GM13976 (cell line): ENCODE data around the gene EXOC4.

ENCODE experiments used
- DNase-seq: peaks from one replicate; pipeline ENCODE4 v3.0.0; 2012; ENCODE audit warnings: low spot score
- in situ Hi-C: fragments of 300-500 bp; cut with MboI; formaldehyde crosslinking; loops from one replicate; pipeline ENCODE4 v1.12.0; 2022; ENCODE audit warnings: low sequenced_read_pairs, mixed read lengths, inconsistent platforms; ENCODE audit not compliant: unreplicated experiment
- TF ChIP-seq, protein P1 (sequence below): IDR thresholded peaks from 2 replicates; pipeline ENCODE4 v1.5.1; 2012; ENCODE audit warnings: borderline replicate concordance, mild to moderate bottlenecking; ENCODE audit not compliant: insufficient read depth; ENCODE audit errors: extremely low read depth, missing control alignments, control extremely low read depth

Gene EXOC4

DNA sequence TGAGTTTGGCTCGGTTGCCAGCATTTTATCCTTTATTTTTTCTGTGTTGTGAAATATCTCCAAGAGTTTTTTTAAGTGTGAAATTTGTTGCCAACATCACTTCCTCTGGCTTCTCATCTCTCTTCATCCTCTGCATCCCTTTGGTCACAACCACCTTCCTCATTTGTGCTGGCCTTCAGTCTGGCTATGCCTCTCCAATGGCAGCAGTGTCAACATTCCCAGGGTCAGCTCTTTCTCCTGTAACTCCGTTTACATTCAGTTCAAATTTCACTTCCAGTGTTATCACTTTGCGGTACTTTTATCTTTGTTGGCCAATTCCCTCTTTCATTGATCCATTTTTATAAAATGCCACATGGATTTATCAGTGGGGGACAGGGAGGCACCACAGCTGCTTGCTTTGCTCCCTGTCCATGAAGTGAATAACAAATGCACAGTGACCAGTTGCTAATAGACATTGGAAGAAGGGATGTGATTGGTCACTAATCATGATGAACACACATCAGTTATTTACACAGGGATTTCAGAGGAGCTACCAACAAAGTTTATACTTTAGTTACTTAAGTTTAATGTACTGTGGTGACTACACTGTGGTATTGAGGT, 562.8 kb downstream of the EXOC4 start:
- in situ Hi-C loops = no loop called here
- TF ChIP-seq, protein P1, sequence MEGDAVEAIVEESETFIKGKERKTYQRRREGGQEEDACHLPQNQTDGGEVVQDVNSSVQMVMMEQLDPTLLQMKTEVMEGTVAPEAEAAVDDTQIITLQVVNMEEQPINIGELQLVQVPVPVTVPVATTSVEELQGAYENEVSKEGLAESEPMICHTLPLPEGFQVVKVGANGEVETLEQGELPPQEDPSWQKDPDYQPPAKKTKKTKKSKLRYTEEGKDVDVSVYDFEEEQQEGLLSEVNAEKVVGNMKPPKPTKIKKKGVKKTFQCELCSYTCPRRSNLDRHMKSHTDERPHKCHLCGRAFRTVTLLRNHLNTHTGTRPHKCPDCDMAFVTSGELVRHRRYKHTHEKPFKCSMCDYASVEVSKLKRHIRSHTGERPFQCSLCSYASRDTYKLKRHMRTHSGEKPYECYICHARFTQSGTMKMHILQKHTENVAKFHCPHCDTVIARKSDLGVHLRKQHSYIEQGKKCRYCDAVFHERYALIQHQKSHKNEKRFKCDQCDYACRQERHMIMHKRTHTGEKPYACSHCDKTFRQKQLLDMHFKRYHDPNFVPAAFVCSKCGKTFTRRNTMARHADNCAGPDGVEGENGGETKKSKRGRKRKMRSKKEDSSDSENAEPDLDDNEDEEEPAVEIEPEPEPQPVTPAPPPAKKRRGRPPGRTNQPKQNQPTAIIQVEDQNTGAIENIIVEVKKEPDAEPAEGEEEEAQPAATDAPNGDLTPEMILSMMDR = no peak
- no peak for DNase-seq

DNA sequence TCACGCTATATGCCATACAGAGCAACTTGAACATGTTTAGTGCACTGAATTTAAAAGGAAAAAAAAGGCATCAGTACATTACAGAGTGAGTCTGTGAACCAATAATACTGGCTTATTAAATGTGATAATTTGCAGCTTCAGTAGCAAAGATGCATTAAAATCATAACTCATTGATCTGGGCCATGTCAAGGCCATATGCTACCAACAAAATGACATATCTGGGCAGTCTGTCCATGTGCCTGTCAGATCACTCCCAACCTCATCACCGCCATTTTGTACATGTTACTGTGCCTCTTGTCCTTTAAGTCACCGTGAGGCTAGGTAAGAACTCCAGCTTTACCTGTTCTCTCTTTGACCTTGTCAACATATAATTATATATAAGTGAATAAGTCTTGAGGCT, 566.8 kb downstream of the EXOC4 start:
- TF ChIP-seq, protein P1 = no peak
- in situ Hi-C loops = no loop called here
- no peak for DNase-seq

DNA sequence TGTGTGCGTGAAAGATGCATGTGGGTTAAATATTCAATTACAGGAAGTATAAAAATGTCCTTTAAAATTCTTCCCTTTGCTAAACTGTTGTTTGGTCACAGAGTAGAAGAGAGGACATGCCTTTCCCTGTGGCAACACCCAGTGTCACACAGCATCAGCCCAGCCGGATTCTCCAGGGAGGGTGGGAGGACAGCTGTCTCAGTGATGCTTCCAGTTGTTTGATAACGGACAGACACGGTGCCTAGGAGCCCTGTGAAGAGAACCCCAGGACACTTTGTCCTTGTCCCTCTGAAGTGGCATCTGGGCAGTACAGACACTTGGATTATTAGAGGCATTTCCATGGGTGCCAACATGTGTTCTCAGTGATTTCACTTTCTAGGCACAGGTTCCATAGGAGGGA, 567.7 kb downstream of the EXOC4 start:
- in situ Hi-C loops = no loop called here
- TF ChIP-seq, protein P1 = no peak

DNA sequence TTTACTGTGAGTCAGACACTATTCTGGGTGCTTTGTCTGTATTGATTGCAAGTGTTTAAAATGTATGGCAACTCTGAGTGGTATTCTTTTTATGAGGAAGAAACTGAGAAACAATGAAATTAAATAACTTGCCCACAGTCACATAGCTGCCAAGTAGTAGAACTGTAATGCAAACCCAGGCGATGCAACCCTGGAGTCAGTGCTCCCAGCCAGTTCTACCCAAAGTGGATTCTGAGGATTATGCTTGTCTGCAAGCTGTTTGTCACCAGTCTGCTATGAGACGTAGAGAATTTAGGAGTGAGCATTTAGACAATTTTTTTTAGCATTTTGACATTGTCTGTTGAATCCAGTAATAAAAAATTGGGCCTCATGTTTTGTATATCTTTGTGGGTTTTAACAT, 568.3 kb downstream of the EXOC4 start:
- in situ Hi-C loops = no loop called here
- DNase-seq = no peak
- TF ChIP-seq, protein P1 = no peak

More for the DNA sequence above, 567.7 kb downstream of the EXOC4 start:
- no peak for DNase-seq

DNA sequence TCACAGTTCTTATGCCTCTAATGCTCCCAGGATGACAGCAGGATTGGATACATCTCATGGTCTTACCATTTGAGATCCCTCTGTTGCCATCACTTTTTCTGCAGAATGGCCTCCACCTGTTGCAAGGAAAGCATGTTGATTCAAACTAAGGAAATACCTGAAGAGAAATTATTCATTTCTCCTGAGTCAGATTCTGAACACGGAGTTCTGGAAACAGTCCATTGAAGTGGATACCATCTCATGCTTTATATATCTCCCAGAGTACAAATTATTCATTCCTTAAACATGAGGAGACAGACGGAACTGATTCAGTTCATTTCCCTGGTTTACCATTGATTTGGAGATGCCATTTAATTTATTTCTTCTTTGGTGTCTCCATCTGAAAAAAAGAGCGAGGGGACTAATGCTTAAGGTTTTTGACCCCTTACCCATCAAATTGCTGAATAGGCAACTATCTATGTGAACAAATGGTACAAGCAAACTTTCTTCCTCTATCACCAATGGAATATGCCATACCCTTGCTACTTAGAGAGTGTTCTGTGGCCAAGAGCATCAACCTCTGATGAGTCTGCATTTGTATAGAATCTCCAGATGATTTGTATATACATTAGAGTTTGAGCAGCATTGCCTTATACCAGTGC, 569.2 kb downstream of the EXOC4 start:
- in situ Hi-C loops = no loop called here
- no peak for DNase-seq
- TF ChIP-seq, protein P1 = no peak

DNA sequence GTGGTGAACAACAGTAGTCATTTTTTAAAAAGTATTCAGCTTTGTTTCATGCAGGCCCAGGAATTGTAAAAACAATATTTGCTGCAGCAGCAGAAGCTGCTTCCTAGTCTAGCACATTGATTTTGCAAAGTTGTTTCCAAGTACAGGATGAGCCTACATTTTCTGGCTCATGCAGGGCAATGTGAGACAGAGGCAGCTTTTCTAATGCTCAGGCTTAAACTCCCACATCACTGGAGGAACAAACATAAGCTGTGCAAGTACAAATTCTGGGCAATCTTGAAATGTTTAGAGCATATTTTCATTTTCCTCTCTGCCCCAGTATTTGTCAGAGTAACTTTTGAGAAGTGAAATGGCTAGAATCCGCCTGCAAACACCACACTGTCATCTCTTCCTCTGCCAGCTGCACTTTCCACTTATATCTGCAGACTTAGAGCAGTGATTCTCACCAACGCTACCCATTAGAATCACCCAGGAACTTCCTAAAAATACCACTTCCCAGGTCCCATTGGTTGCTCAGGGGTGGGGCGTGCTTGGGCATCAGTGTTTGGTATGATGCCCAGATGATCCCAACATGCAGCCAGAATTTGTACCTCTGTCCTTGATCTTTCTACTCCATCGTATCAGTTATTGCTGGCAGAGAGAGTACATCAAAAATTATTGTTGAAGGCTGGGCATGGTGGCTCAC, 570.1 kb downstream of the EXOC4 start:
- DNase-seq = no peak
- in situ Hi-C loops = no loop called here
- TF ChIP-seq, protein P1 = no peak

DNA sequence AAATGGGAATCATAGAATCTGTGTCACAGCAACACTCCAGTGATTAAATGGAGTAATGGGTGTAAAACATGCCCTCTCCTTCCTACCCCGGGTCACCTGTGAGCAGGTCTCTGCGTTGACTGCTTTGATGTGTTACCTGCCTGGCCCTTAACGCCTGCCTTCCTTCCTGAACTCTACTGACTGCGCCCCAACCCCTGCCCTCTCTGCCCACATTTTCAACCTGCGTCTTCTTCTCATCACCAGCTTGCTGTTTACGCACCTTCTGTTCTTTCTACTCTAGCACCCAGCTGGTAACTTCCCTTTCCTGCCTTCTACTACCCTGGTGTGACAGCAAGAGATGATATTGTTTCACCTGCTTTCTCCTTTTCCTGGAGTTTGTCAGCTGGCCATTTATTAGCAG, 571.3 kb downstream of the EXOC4 start:
- TF ChIP-seq, protein P1 = no peak
- no peak for DNase-seq

More for the DNA sequence above, 571.3 kb downstream of the EXOC4 start:
- in situ Hi-C loops = no loop called here
